HG03097 (cell line): ENCODE measurements around the gene TPH1.

Experiments used
- ATAC-seq: cut with Tn5 transposase; IDR thresholded peaks from one replicate; pipeline ENCODE4 v1.9.1; 2021; ENCODE audit not compliant: unreplicated experiment, low FRiP score

TPH1 gene

GRCh38 chr11:18046116-18046777 is at the start of gene TPH1:
TPH1 (minus strand) TSS chr11:18046269; CDS start chr11:18040762, 5,507 bp downstream.
- ATAC-seq, result no peak

- no peak for ATAC-seq
These were observed 47.9 kb upstream of the TPH1 start for GRCh38 chr11:18093959-18094358.

- ATAC-seq, result no peak
These were observed 45.7 kb upstream of the TPH1 start for GRCh38 chr11:18091731-18092130.

DNA sequence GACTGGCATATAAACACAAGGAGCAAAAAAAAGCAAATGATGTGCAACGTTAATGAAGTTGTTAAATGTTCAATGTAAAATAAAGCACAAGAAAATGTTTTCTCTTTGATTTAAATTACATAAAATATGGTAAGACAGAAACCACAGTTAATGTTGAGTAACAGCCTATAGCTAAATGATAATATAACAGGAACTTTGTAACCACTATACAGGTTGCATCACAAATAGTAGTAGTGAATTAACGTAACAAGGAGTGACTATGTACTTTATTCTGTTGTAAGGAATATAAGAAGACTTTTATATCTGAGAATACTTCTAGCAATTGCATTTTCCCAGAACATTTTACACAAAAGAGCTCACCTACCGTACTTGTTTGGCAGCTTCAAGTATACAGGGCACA is 42.9 kb upstream of the TPH1 start:
- ATAC-seq, result no peak

DNA sequence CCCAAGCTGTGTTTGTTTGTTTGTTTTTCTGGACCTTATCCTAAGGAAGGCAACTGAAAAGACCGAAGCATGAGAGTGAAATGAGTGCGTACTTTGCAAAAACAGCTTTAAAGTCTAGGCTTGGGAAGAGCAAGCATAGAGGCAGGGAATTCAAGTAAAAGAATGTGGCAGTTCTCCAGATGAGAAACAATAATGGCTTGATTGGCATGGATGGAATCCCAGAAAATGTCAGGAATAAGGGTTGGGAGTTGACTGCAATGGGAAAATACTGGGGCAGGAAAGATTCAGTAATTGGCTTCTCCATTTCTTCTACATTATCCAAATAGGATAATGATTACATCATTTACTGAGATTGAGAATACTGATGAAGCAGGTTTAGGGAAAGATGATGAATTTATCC is 42.3 kb upstream of the TPH1 start:
- ATAC-seq, result no peak

- no peak for ATAC-seq
These were observed 35.5 kb upstream of the TPH1 start for GRCh38 chr11:18081551-18081950.

DNA sequence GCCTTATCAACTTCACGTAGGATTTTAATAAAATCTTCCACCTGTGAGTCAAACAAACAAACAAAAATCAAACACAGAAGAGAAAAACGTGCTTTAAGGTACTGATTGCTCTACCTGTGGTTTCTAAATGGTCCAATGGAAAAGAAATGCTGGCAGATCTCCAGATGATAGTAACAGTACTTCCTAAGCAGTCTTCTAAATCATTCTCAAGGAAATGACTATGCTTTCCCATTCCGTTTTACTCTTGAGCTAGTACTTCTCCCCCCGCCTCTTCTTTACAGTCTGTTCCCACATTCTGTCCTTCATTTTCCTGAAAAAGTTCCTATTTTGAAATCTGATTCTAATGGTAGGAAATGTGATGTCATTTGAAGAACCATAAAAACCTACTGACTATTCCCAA is 34.4 kb upstream of the TPH1 start:
- ATAC-seq, result no peak

GRCh38 chr11:18078909-18079308 is 32.8 kb upstream of the TPH1 start:
- no peak for ATAC-seq

DNA sequence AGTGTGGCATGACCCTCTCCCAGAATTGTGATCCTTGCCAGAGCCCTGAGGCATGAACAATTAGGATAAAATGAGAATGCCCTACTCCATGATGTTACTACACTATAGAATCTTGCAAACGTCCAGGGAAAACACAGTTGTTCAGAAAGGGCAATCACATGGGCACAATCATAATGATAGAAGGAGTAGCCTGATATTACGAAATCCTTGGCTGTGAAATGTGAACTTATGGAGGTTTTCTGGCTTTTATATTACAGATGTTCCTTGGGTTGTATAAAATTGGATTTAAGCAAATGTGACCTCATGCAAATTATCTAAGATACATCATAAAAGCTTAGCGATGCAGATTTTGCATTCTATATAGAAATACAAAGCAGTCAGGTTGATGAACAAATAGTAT is 29.4 kb upstream of the TPH1 start:
- ATAC-seq, result no peak

GRCh38 chr11:18071098-18071705 is 25.1 kb upstream of the TPH1 start:
- ATAC-seq, result no peak

DNA sequence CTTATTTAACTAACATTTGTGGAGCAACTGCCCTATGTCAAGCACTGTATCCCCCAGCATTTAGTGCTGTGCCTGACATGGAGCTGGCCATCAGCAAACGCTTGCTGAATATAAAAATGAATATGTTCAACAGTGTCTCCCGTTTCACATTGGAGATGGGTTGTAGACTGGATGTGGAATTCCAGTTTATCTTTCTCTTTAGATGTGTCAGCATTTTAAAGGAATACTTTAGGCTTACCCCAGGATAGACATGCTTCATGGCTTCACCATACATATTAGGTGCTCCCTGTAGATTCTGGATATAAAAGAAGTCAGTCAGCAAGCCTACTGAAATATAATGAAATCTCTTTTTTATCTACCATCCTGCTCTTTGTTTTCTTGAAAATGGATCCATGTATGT is 21.3 kb upstream of the TPH1 start:
- no peak for ATAC-seq

- ATAC-seq, result no peak
These were observed 20.6 kb upstream of the TPH1 start for GRCh38 chr11:18066626-18067025.

DNA sequence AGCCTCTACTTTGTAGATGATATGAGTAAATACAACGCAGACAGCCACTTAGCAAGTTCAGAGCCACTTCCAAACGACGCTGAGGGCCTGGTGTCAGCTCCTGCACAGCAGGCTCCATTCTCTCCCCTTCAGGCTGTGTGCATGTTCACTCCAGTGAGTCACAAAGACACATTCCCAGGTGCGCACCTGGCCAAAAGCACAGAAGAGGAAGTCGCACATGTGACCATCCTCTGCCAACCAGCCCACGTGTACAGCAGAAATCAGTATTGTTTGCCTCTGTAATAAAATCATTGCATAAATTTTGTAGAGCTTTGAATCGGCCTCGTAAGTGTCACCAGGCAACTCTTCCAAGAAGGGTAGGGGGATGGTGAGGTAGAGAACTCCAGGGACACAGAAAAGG is 19.5 kb upstream of the TPH1 start:
- ATAC-seq, result no peak

GRCh38 chr11:18064450-18065054 is 18.5 kb upstream of the TPH1 start:
- ATAC-seq, result no peak

- ATAC-seq, result no peak
These were observed 17.9 kb upstream of the TPH1 start for GRCh38 chr11:18063862-18064434.

GRCh38 chr11:18063125-18063524 is 17.1 kb upstream of the TPH1 start:
- ATAC-seq, result no peak

- no peak for ATAC-seq
These were observed 15.3 kb upstream of the TPH1 start for GRCh38 chr11:18061351-18061750.

- no peak for ATAC-seq
These were observed 10.6 kb upstream of the TPH1 start for GRCh38 chr11:18056561-18057181.

DNA sequence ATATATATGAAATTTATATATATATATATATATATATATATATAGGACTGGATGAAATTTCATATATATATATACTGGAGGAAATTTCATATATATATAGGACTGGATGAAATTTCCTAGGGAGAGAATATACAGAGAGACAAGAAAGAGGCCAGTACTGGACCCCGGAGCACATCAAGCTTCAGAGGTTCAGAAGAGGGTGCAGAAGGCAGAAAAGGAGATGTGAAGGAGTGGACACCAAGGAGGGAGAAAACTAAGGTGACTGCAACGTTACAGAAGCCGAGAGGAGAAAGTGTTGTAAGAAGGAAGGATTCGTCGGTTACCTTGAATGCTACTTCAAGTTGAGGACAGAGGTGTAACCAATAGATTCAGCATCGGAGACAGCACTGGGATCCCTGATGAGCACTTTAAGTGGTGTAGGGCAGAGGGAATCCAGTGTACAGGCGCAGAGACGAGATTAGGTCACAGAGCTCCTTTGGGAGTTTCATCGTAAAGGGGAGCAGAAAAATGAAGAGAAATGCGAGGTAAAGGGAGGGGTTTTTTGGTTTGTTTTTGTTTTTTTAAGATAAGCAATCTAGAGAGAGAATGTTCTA is 8.5 kb upstream of the TPH1 start:
- ATAC-seq, result no peak

- ATAC-seq, result no peak
These were observed 4.8 kb upstream of the TPH1 start for GRCh38 chr11:18050848-18051247.

GRCh38 chr11:18036456-18036855 is 9.6 kb downstream of the TPH1 start:
- ATAC-seq, result no peak
